IMR-90 (cell line): ENCODE results near the gene ATXN1. TPM values are rescaled to one million over a fixed set of nuclear protein-coding genes. Genes with fewer than 3 reads are reported as not detected.

ENCODE experiments used
- ATAC-seq: fragments of 200-7000 bp; cut with Tn5 transposase; 2 replicates; pipeline ENCODE4 v1.9.1; 2020; ENCODE audit warnings: low read depth, mild to moderate bottlenecking, moderate library complexity
- BruUV-seq: library from RNA; stranded (reverse); fragments of 400-500 nt; replicated peaks from 2 replicates; lab custom pipeline; 2021; lab: Mats Ljungman, UMichigan
- CTCF ChIA-PET: fragments of 300-600 bp; formaldehyde crosslinking; extraction: SDS; loops from one replicate; lab custom pipeline; 2021; ENCODE audit warnings: antibody characterized with exemption; lab: Yijun Ruan, JAX
- POLR2A ChIA-PET: fragments of 300-600 bp; sonication (Branson Sonifier 250); formaldehyde crosslinking; loops from one replicate; lab custom pipeline; 2022; ENCODE audit warnings: antibody characterized with exemption; ENCODE audit not compliant: unreplicated experiment; lab: Charles Lee
- DNase-seq: peaks from one replicate; pipeline ENCODE4 v3.0.0; 2013
- H2AFZ ChIP-seq: replicated peaks from 2 replicates; pipeline ENCODE3; 2013; ENCODE audit warnings: low read length, mild to moderate bottlenecking; ENCODE audit not compliant: poor library complexity
- H2AK5ac ChIP-seq: 2 replicates; pipeline ENCODE4 v1.6.1; 2013; ENCODE audit warnings: low read depth, low read length, inconsistent platforms
- H2AK9ac ChIP-seq: replicated peaks from 2 replicates; pipeline ENCODE3; 2013; ENCODE audit warnings: mild to moderate bottlenecking, low read depth, low read length, moderate library complexity; ENCODE audit not compliant: poor library complexity
- H2BK120ac ChIP-seq: 2 replicates; pipeline ENCODE4 v1.6.1; 2013; ENCODE audit warnings: low read depth, low read length, inconsistent platforms
- H2BK15ac ChIP-seq: 3 replicates; pipeline ENCODE4 v1.6.1; 2013; ENCODE audit warnings: low read depth, low read length, inconsistent platforms
- H2BK20ac ChIP-seq: 2 replicates; pipeline ENCODE4 v1.6.1; 2013; ENCODE audit warnings: low read depth, mild to moderate bottlenecking, inconsistent platforms, low read length, moderate library complexity
- H2BK5ac ChIP-seq: 2 replicates; pipeline ENCODE4 v1.6.1; 2013; ENCODE audit warnings: mild to moderate bottlenecking, low read depth, low read length, inconsistent platforms; ENCODE audit not compliant: poor library complexity, severe bottlenecking
- H3K14ac ChIP-seq: replicated peaks from 2 replicates; pipeline ENCODE4 v1.6.1; 2013; ENCODE audit warnings: low read depth, low read length, inconsistent platforms
- H3K18ac ChIP-seq: 2 replicates; pipeline ENCODE4 v1.6.1; 2013; ENCODE audit warnings: low read depth, low read length, control low read depth
- H3K23ac ChIP-seq: 2 replicates; pipeline ENCODE4 v1.6.1; 2013; ENCODE audit warnings: low read depth, low read length, inconsistent platforms
- H3K27ac ChIP-seq: 2 replicates; pipeline ENCODE4 v1.5.1; 2013; ENCODE audit warnings: mild to moderate bottlenecking, control low read depth, low read length; ENCODE audit not compliant: insufficient read depth
- H3K27me3 ChIP-seq: 2 replicates; pipeline ENCODE4 v1.6.1; 2013; ENCODE audit warnings: low read length; ENCODE audit not compliant: control insufficient read depth, insufficient read depth
- H3K36me3 ChIP-seq: 2 replicates; pipeline ENCODE4 v1.6.1; 2013; ENCODE audit warnings: low read length, mixed read lengths; ENCODE audit not compliant: control insufficient read depth, insufficient read depth
- H3K4ac ChIP-seq: 2 replicates; pipeline ENCODE4 v1.6.1; 2013; ENCODE audit warnings: low read depth, low read length, inconsistent platforms
- H3K4me1 ChIP-seq: 2 replicates; pipeline ENCODE4 v1.6.1; 2013; ENCODE audit warnings: low read length, mixed read lengths; ENCODE audit not compliant: control insufficient read depth, insufficient read depth
- H3K4me2 ChIP-seq: 2 replicates; pipeline ENCODE4 v1.6.1; 2013; ENCODE audit warnings: low read depth, mild to moderate bottlenecking, control low read depth, low read length, moderate library complexity
- H3K4me3 ChIP-seq: 2 replicates; pipeline ENCODE4 v1.5.1; 2013; ENCODE audit warnings: low read depth, mild to moderate bottlenecking, control low read depth, low read length, moderate library complexity; ENCODE audit not compliant: insufficient read depth
- H3K56ac ChIP-seq: 2 replicates; pipeline ENCODE4 v1.6.1; 2013; ENCODE audit warnings: low read length, inconsistent platforms; ENCODE audit not compliant: insufficient read depth; ENCODE audit errors: extremely low read depth
- H3K79me1 ChIP-seq, 2 experiments: 2 replicates each; pipeline ENCODE4 v1.6.1; 2013; ENCODE audit warnings: low read length in 2 of 2, inconsistent platforms in 1 of 2, low read depth in 1 of 2
- H3K9ac ChIP-seq: 2 replicates; pipeline ENCODE4 v1.6.1; 2013; ENCODE audit warnings: low read depth, low read length, control low read depth
- H3K9me1 ChIP-seq: 2 replicates; pipeline ENCODE4 v1.6.1; 2013; ENCODE audit warnings: low read length, inconsistent platforms; ENCODE audit not compliant: insufficient read depth
- H3K9me3 ChIP-seq: 2 replicates; pipeline ENCODE4 v1.6.1; 2013; ENCODE audit warnings: low read length; ENCODE audit not compliant: control insufficient read depth, insufficient read depth
- H4K20me1 ChIP-seq: 2 replicates; pipeline ENCODE4 v1.6.1; 2013; ENCODE audit warnings: low read length, inconsistent platforms; ENCODE audit not compliant: insufficient read depth
- H4K5ac ChIP-seq: 2 replicates; pipeline ENCODE4 v1.6.1; 2013; ENCODE audit warnings: mild to moderate bottlenecking, low read depth, low read length, control low read depth
- H4K8ac ChIP-seq, 2 experiments: 2 replicates each; pipeline ENCODE4 v1.6.1; 2013; ENCODE audit warnings: low read depth in 2 of 2, low read length in 2 of 2, control low read depth in 1 of 2, inconsistent platforms in 1 of 2
- H4K91ac ChIP-seq: 2 replicates; pipeline ENCODE4 v1.6.1; 2013; ENCODE audit warnings: low read depth, low read length, inconsistent platforms; ENCODE audit not compliant: insufficient read depth
- BHLHE40 ChIP-seq: fragments of 150-350 bp; IDR thresholded peaks from 2 replicates; pipeline ENCODE4 v1.6.1; 2016; ENCODE audit warnings: mild to moderate bottlenecking, low read depth, low read length
- CEBPB ChIP-seq: IDR thresholded peaks from 2 replicates; pipeline ENCODE4 v1.6.1; 2012; ENCODE audit warnings: low read depth, low read length, improper control_type of control experiment
- CHD1 ChIP-seq: IDR thresholded peaks from 2 replicates; pipeline ENCODE4 v1.6.1; 2012; ENCODE audit warnings: low read depth, low read length, improper control_type of control experiment
- FOS ChIP-seq: fragments of 150-350 bp; IDR thresholded peaks from 2 replicates; pipeline ENCODE4 v1.6.1; 2016; ENCODE audit warnings: low read depth, low read length
- MAFK ChIP-seq: IDR thresholded peaks from 2 replicates; pipeline ENCODE4 v1.6.1; 2012; ENCODE audit warnings: low read depth, low read length, improper control_type of control experiment
- MAZ ChIP-seq: IDR thresholded peaks from 2 replicates; pipeline ENCODE4 v1.6.1; 2012; ENCODE audit warnings: low read depth, mild to moderate bottlenecking, low read length, improper control_type of control experiment, moderate library complexity, borderline replicate concordance
- MXI1 ChIP-seq: IDR thresholded peaks from 2 replicates; pipeline ENCODE4 v1.6.1; 2012; ENCODE audit warnings: low read depth, mild to moderate bottlenecking, low read length, moderate library complexity, borderline replicate concordance
- NFE2L2 ChIP-seq: fragments of 150-350 bp; IDR thresholded peaks from 2 replicates; pipeline ENCODE4 v1.6.1; 2016; ENCODE audit warnings: low read depth, mild to moderate bottlenecking, low read length
- POLR2A ChIP-seq: IDR thresholded peaks from 2 replicates; pipeline ENCODE4 v1.6.1; 2012; ENCODE audit warnings: mild to moderate bottlenecking, low read depth, low read length
- RAD21 ChIP-seq: IDR thresholded peaks from 2 replicates; pipeline ENCODE4 v1.6.1; 2012; ENCODE audit warnings: low read length, improper control_type of control experiment
- RCOR1 ChIP-seq: IDR thresholded peaks from 2 replicates; pipeline ENCODE4 v1.6.1; 2012; ENCODE audit warnings: mild to moderate bottlenecking, low read length, improper control_type of control experiment; ENCODE audit not compliant: insufficient replicate concordance
- RFX5 ChIP-seq: IDR thresholded peaks from 2 replicates; pipeline ENCODE4 v1.8.0; 2012; ENCODE audit warnings: low read depth, mild to moderate bottlenecking, low read length, moderate library complexity
- SMC3 ChIP-seq: fragments of 150-350 bp; IDR thresholded peaks from 2 replicates; pipeline ENCODE4 v1.6.1; 2016; ENCODE audit warnings: low read depth, mild to moderate bottlenecking, antibody characterized with exemption, low read length, moderate library complexity
- USF2 ChIP-seq: fragments of 150-350 bp; IDR thresholded peaks from 2 replicates; pipeline ENCODE4 v1.6.1; 2017; ENCODE audit warnings: mild to moderate bottlenecking, antibody characterized with exemption, low read length, low read depth
- WGBS, 2 experiments: methylation state at CpG; one replicate each; pipeline versions ENCODE4 v1.1.5 to v1.1.7; 2013; ENCODE audit warnings: missing lambda C conversion rate in 2 of 2; ENCODE audit not compliant: insufficient read length in 1 of 2; ENCODE audit errors: extremely low coverage in 2 of 2; 5-methylcytosine and 5-hydroxymethylcytosine counted together
- dilution Hi-C: fragments of 300-500 bp; cut with HindIII; formaldehyde crosslinking; loops from one replicate; pipeline ENCODE4 v1.14.3; 2018; ENCODE audit warnings: low sequenced_read_pairs; ENCODE audit not compliant: unreplicated experiment
- in situ Hi-C: fragments of 300-500 bp; cut with MboI; formaldehyde crosslinking; loops from 3 replicates; pipeline ENCODE4 v1.14.3; 2019; ENCODE audit warnings: low sequenced_read_pairs, inconsistent platforms, mixed read lengths
- intact Hi-C: fragments of 100-400 bp; cut with micrococcal nuclease; formaldehyde crosslinking; loops from 2 replicates; pipeline ENCODE4 v1.10.0; 2022
- polyA plus RNA-seq, 3 experiments: library from polyadenylated mRNA; depleted of rRNA; stranded (reverse); fragments of >200 nt; gene quantifications; 2 replicates each; pipeline ENCODE4 v1.2.3, GENCODE V29; 2012; ENCODE audit warnings: low replicate concordance in 1 of 3
- total RNA-seq: library from RNA; depleted of rRNA; stranded (reverse); fragments of >200 nt; gene quantifications from 2 replicates; pipeline ENCODE4 v1.2.3, GENCODE V29; 2012
- TF ChIP-seq, protein P1 (sequence below): fragments of 150-350 bp; IDR thresholded peaks from 2 replicates; pipeline ENCODE4 v1.6.1; 2016; ENCODE audit warnings: low read depth, mild to moderate bottlenecking, low read length, moderate library complexity, borderline replicate concordance
- TF ChIP-seq, protein P2 (sequence below): conservative IDR thresholded peaks from 2 replicates; pipeline ENCODE4 v1.5.1; 2012; ENCODE audit warnings: mild to moderate bottlenecking, low read depth, low read length, improper control_type of control experiment

The ATXN1 gene
- total and polyA plus RNA-seq, 2 of the 4 experiments (the other 2 are of a cell fraction) = 7.3 to 11.1 TPM

- H2BK20ac ChIP-seq = no peak overlapping the region
- intact Hi-C loops = no loop called here
- H3K56ac ChIP-seq = no peak overlapping the region
- no peak overlapping the region for H3K9ac ChIP-seq
- no peaks in the 10 kb centered on the region; the same call in 1 of the 2 replicates for H3K9me1 ChIP-seq
- H4K20me1 ChIP-seq = no peaks in the 10 kb centered on the region
- no peak overlapping the region for H4K91ac ChIP-seq
- H3K9me3 ChIP-seq = no peaks in the 10 kb centered on the region
- H3K4me2 ChIP-seq = no peak overlapping the region
- H2BK5ac ChIP-seq = no peak overlapping the region
- ATAC-seq (no peak), DNase-seq (no peak)
- in situ Hi-C loops = no loop called here
- no peak overlapping the region for H2AK5ac ChIP-seq
- no peak for TF ChIP-seq CEBPB
- TF ChIP-seq FOS = no peak
- TF ChIP-seq MAZ = no peak
- no peak for TF ChIP-seq POLR2A
- no peak for TF ChIP-seq USF2
- TF ChIP-seq NFE2L2 = no peak
- no peak for TF ChIP-seq MXI1
- TF ChIP-seq, protein P1, sequence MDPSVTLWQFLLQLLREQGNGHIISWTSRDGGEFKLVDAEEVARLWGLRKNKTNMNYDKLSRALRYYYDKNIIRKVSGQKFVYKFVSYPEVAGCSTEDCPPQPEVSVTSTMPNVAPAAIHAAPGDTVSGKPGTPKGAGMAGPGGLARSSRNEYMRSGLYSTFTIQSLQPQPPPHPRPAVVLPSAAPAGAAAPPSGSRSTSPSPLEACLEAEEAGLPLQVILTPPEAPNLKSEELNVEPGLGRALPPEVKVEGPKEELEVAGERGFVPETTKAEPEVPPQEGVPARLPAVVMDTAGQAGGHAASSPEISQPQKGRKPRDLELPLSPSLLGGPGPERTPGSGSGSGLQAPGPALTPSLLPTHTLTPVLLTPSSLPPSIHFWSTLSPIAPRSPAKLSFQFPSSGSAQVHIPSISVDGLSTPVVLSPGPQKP = no peak
- TF ChIP-seq, protein P2, sequence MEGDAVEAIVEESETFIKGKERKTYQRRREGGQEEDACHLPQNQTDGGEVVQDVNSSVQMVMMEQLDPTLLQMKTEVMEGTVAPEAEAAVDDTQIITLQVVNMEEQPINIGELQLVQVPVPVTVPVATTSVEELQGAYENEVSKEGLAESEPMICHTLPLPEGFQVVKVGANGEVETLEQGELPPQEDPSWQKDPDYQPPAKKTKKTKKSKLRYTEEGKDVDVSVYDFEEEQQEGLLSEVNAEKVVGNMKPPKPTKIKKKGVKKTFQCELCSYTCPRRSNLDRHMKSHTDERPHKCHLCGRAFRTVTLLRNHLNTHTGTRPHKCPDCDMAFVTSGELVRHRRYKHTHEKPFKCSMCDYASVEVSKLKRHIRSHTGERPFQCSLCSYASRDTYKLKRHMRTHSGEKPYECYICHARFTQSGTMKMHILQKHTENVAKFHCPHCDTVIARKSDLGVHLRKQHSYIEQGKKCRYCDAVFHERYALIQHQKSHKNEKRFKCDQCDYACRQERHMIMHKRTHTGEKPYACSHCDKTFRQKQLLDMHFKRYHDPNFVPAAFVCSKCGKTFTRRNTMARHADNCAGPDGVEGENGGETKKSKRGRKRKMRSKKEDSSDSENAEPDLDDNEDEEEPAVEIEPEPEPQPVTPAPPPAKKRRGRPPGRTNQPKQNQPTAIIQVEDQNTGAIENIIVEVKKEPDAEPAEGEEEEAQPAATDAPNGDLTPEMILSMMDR = no peak
- no peak for TF ChIP-seq MAFK
- no peak for TF ChIP-seq BHLHE40
- no peak for TF ChIP-seq CHD1
- no peak for TF ChIP-seq SMC3
- TF ChIP-seq RCOR1 = no peak
- no peak for TF ChIP-seq RAD21
- no peak for TF ChIP-seq RFX5
- ChIA-PET CTCF (no interaction called here), POLR2A (no interaction called here)
- no TSS peak for BruUV-seq
- no peaks in the 10 kb centered on the region for H3K27me3 ChIP-seq
- H2BK15ac ChIP-seq = no peak overlapping the region
- no peak overlapping the region for H4K8ac ChIP-seq
- H3K4me1 ChIP-seq = no peaks in the 10 kb centered on the region
- no peaks in the 10 kb centered on the region for H3K36me3 ChIP-seq
- H3K4me3 ChIP-seq = no peak overlapping the region
- H4K5ac ChIP-seq = no peak overlapping the region
- H2BK120ac ChIP-seq = no peak overlapping the region
- H3K14ac ChIP-seq = no peak overlapping the region
- H2AFZ ChIP-seq = no peak overlapping the region
- H3K79me1 ChIP-seq = no peaks in the 10 kb centered on the region
- H2AK9ac ChIP-seq = no peak overlapping the region
- H3K23ac ChIP-seq = no peak overlapping the region
- no peak overlapping the region for H3K27ac ChIP-seq
- dilution Hi-C loops = no loop called here
- no peak overlapping the region for H3K4ac ChIP-seq
- H3K18ac ChIP-seq = no peak overlapping the region
- 93% methylated on average over 3 of the region's 6 CpGs; no CpG with 5 or more reads in 1 of the 2 experiments for WGBS, 2 experiments
Observed at GRCh38 chr6:16291739-16292138, 469.5 kb downstream of the ATXN1 start.
